Measurements from ENCODE around the gene DLGAP1. TPM values are rescaled to one million over a fixed set of nuclear protein-coding genes. Genes with fewer than 3 reads are reported as not detected.

DLGAP1 gene
- total and polyA plus RNA-seq, 2 of the 13 experiments (the other 11 are each of a cell fraction or from before 2014, with no cell fraction given) = 0.01 TPM; not detected in 1

DNA sequence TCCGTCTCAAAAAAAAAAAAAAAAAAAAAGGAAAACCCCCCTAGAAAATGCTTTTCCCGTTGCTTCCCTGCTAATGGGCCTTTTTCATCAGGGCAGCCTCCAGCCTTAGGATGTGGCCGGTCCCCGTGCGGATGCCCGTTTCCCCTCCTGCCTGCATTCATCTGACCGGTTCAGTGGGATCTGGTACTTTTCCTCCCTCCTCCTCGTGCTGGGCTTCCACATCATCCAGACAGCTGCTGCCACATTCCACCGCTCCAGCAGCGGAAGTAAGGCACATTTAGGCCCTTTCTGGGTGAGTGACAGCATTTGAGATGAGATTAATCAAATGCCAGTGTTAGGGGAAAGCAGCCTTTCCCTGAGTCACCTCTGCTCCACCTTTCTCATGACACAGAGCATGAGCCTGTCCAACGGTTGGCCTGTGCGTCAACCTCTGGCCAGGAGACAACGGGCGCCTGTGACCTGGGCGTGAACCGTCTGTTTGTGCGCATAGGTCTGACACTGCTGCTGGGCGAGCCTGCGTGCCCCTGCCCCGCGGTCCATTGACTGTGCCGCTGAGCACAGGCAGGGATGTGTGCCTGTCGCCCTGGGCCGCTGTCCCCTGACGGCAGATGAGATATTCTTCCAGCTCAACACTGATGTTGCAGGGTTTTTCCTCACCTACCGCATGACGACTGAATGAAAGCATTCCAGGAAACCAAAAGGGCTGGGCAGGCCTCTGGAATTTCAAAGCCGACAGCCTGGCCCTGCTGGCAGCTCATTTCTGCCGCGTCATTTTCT is 831.1 kb downstream of the DLGAP1 start (continued):
- TF ChIP-seq, protein P1, sequence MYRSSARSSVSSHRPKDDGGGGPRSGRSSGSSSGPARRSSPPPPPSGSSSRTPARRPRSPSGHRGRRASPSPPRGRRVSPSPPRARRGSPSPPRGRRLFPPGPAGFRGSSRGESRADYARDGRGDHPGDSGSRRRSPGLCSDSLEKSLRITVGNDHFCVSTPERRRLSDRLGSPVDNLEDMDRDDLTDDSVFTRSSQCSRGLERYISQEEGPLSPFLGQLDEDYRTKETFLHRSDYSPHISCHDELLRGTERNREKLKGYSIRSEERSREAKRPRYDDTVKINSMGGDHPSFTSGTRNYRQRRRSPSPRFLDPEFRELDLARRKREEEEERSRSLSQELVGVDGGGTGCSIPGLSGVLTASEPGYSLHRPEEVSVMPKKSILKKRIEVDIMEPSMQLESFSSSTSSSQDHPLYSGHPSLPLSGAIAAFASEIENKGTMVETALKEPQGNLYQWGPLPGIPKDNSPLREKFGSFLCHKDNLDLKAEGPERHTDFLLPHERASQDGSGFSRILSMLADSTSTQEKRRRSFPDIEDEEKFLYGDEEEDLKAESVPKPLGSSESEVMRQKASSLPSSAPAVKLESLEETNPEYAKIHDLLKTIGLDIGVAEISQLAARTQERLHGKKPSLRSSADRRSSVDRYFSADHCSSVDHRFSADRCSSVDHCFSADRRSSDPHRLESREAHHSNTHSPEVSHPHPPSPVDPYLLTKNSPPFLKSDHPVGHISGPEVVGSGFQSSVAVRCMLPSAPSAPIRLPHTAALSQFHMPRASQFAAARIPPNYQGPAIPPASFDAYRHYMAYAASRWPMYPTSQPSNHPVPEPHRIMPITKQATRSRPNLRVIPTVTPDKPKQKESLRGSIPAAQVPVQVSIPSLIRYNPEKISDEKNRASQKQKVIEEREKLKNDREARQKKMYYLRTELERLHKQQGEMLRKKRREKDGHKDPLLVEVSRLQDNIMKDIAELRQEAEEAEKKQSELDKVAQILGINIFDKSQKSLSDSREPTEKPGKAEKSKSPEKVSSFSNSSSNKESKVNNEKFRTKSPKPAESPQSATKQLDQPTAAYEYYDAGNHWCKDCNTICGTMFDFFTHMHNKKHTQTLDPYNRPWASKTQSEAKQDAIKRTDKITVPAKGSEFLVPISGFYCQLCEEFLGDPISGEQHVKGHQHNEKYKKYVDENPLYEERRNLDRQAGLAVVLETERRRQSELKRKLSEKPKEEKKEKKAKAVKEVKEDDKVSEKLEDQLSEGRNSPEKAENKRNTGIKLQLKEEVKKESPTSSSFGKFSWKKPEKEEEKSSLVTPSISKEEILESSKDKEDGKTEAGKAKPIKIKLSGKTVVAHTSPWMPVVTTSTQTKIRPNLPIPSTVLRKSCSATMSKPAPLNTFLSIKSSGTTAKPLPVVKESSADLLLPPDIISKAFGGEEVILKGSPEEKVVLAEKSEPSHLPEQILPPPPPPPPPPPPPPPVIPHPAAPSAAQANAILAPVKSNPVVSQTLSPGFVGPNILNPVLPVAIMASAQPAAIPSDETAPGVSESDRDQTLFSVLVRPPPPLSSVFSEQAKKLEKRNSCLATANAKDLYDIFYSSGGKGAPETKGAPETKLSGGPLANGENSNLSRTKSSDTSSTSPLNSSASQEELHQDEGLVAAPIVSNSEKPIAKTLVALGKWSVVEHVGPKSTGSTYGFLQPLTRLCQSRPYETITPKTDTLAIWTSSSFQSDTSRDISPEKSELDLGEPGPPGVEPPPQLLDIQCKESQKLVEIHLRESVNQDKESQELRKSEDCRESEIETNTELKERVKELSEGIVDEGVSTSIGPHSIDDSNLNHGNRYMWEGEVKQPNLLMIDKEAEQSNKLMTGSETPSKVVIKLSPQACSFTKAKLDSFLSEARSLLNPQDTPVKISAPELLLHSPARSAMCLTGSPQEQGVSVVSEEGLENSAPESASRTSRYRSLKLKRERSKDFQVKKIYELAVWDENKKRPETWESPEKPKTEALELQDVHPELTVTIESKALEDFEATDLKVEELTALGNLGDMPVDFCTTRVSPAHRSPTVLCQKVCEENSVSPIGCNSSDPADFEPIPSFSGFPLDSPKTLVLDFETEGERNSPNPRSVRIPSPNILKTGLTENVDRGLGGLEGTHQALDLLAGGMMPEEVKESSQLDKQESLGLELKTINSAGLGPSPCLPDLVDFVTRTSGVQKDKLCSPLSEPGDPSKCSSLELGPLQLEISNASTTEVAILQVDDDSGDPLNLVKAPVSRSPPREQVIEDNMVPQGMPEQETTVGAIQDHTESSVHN (CRISPR knock-in tag; IDR thresholded peaks at IDR 0.05) = peak; percentile 77; the same call in 1 of the 2 replicates
- TF ChIP-seq TP53 (CRISPR knock-in tag; conservative IDR thresholded peaks at IDR 0.05) = no peak
- TF ChIP-seq, protein P2, sequence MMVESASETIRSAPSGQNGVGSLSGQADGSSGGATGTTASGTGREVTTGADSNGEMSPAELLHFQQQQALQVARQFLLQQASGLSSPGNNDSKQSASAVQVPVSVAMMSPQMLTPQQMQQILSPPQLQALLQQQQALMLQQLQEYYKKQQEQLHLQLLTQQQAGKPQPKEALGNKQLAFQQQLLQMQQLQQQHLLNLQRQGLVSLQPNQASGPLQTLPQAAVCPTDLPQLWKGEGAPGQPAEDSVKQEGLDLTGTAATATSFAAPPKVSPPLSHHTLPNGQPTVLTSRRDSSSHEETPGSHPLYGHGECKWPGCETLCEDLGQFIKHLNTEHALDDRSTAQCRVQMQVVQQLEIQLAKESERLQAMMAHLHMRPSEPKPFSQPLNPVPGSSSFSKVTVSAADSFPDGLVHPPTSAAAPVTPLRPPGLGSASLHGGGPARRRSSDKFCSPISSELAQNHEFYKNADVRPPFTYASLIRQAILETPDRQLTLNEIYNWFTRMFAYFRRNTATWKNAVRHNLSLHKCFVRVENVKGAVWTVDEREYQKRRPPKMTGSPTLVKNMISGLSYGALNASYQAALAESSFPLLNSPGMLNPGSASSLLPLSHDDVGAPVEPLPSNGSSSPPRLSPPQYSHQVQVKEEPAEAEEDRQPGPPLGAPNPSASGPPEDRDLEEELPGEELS (CRISPR knock-in tag; IDR thresholded peaks at IDR 0.05) = peak; percentile 86
- TF ChIP-seq TCF12 (IDR thresholded peaks at IDR 0.05) = no peak
- peak; percentile 29; the same call in 1 of the 2 replicates for TF ChIP-seq TCF12 (CRISPR knock-in tag; IDR thresholded peaks at IDR 0.05)
- no peak for TF ChIP-seq CCAR2 (optimal IDR thresholded peaks at IDR 0.05; ENCODE audit: low read depth, low read length)
- TF ChIP-seq RBM22 (optimal IDR thresholded peaks at IDR 0.05; ENCODE audit: low read length) = peak; percentile 52
- TF ChIP-seq, protein P3, sequence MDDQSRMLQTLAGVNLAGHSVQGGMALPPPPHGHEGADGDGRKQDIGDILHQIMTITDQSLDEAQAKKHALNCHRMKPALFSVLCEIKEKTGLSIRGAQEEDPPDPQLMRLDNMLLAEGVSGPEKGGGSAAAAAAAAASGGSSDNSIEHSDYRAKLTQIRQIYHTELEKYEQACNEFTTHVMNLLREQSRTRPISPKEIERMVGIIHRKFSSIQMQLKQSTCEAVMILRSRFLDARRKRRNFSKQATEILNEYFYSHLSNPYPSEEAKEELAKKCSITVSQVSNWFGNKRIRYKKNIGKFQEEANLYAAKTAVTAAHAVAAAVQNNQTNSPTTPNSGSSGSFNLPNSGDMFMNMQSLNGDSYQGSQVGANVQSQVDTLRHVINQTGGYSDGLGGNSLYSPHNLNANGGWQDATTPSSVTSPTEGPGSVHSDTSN (CRISPR knock-in tag; IDR thresholded peaks at IDR 0.05; ENCODE audit: borderline replicate concordance) = no peak
- TF ChIP-seq SRSF1 (optimal IDR thresholded peaks at IDR 0.05; ENCODE audit: low read depth, low read length) = no peak
- TF ChIP-seq ZNF101 (CRISPR knock-in tag; IDR thresholded peaks at IDR 0.05; ENCODE audit: borderline replicate concordance, low read depth) = 0 out of 2 replicates have a peak, but pooled peaks have one; percentile 41
- peak; percentile 82 for TF ChIP-seq HNRNPLL (IDR thresholded peaks at IDR 0.05; ENCODE audit: low read depth, low read length, poor library complexity, severe bottlenecking)
- peak; percentile 61 for TF ChIP-seq RAD21 (CRISPR knock-in tag; IDR thresholded peaks at IDR 0.05)
- TF ChIP-seq ZSCAN30 (CRISPR knock-in tag; IDR thresholded peaks at IDR 0.05) = no peak
- no peak; the same call in 1 of the 2 replicates for TF ChIP-seq KDM6A (CRISPR knock-in tag; IDR thresholded peaks at IDR 0.05; ENCODE audit: low read depth)

Measured in HepG2 (cell line).